Endothelial cell (in vitro differentiated cells): ENCODE results near the gene DRAXIN. TPM values are rescaled to one million over a fixed set of nuclear protein-coding genes. Genes with fewer than 3 reads are reported as not detected.

Experiments
- DNase-seq: peaks from one replicate; pipeline ENCODE4 v3.0.0; 2021; ENCODE audit warnings: low spot score
- H3K27ac Mint-ChIP-seq: one replicate; pipeline ENCODE4 v1.8.0; 2021; ENCODE audit warnings: mixed read lengths, inconsistent platforms; ENCODE audit not compliant: unreplicated experiment
- H3K27me3 Mint-ChIP-seq: one replicate; pipeline ENCODE4 v1.8.0; 2021; ENCODE audit warnings: mild to moderate bottlenecking, moderate library complexity, mixed read lengths, inconsistent platforms; ENCODE audit not compliant: unreplicated experiment
- H3K36me3 Mint-ChIP-seq: one replicate; pipeline ENCODE4 v1.8.0; 2021; ENCODE audit warnings: mild to moderate bottlenecking, low read depth, mixed read lengths, inconsistent platforms; ENCODE audit not compliant: unreplicated experiment
- H3K4me1 Mint-ChIP-seq: one replicate; pipeline ENCODE4 v1.8.0; 2021; ENCODE audit warnings: mild to moderate bottlenecking, mixed read lengths, inconsistent platforms; ENCODE audit not compliant: unreplicated experiment
- H3K4me3 Mint-ChIP-seq: one replicate; pipeline ENCODE4 v1.8.0; 2021; ENCODE audit warnings: mild to moderate bottlenecking, mixed read lengths, inconsistent platforms; ENCODE audit not compliant: unreplicated experiment
- H3K9me3 Mint-ChIP-seq: one replicate; pipeline ENCODE4 v1.8.0; 2021; ENCODE audit warnings: mixed read lengths, inconsistent platforms; ENCODE audit not compliant: unreplicated experiment
- CTCF ChIP-seq: fragments of 200-600 bp; sonication (generic); IDR thresholded peaks from one replicate; pipeline ENCODE4 v1.5.0; 2021; ENCODE audit warnings: antibody characterized with exemption; ENCODE audit not compliant: unreplicated experiment
- total RNA-seq: library from RNA; stranded (reverse); fragmentation: NEBNext Ultra II Directional; extraction: Animal tissue kit (Norgen Biotek cat#: 25700); gene quantifications from one replicate; pipeline ENCODE4 v1.2.1, GENCODE V29; 2021; ENCODE audit not compliant: unreplicated experiment

DRAXIN gene
- total RNA-seq, 1 donor from 2014 or later: 0.46 TPM

GRCh38 chr1:11704194-11704529, 12.7 kb downstream of the DRAXIN start:
- peaks cover 3% of the 10 kb centered on the region for H3K27me3 Mint-ChIP-seq
- H3K4me1 Mint-ChIP-seq: no peaks in the 10 kb centered on the region
- H3K27ac Mint-ChIP-seq: no peak overlapping the region
- H3K4me3 Mint-ChIP-seq: no peak overlapping the region
- DNase-seq: no peak
- H3K9me3 Mint-ChIP-seq: no peaks in the 10 kb centered on the region
- H3K36me3 Mint-ChIP-seq: no peaks in the 10 kb centered on the region
- no peak for TF ChIP-seq CTCF

GRCh38 chr1:11704691-11705475, 13.4 kb downstream of the DRAXIN start:
- no peak for TF ChIP-seq CTCF
- H3K4me3 Mint-ChIP-seq: no peak overlapping the region
- DNase-seq: no peak
- no peak overlapping the region for H3K27ac Mint-ChIP-seq
- no peaks in the 10 kb centered on the region for H3K4me1 Mint-ChIP-seq
- H3K27me3 Mint-ChIP-seq: peaks cover 3% of the 10 kb centered on the region
- H3K9me3 Mint-ChIP-seq: no peaks in the 10 kb centered on the region
- H3K36me3 Mint-ChIP-seq: no peaks in the 10 kb centered on the region

- no peak for TF ChIP-seq CTCF
- Mint-ChIP-seq H3K36me3 (no peaks in the 10 kb centered on the region), H3K9me3 (no peaks in the 10 kb centered on the region), H3K4me3 (no peak overlapping the region), H3K4me1 (no peaks in the 10 kb centered on the region), H3K27ac (no peak overlapping the region), H3K27me3 (peaks cover 3% of the 10 kb centered on the region)
- no peak for DNase-seq
Measured at GRCh38 chr1:11705596-11705995, 14.1 kb downstream of the DRAXIN start.

- Mint-ChIP-seq H3K4me3 (no peak overlapping the region), H3K9me3 (no peaks in the 10 kb centered on the region), H3K4me1 (no peaks in the 10 kb centered on the region), H3K36me3 (no peaks in the 10 kb centered on the region), H3K27ac (no peak overlapping the region), H3K27me3 (peaks cover 3% of the 10 kb centered on the region)
- no peak for TF ChIP-seq CTCF
- no peak for DNase-seq
Measured at GRCh38 chr1:11706292-11706691, 14.8 kb downstream of the DRAXIN start.

GRCh38 chr1:11707621-11708276, 16.2 kb downstream of the DRAXIN start:
- no peak for DNase-seq
- peaks cover 3% of the 10 kb centered on the region for H3K27me3 Mint-ChIP-seq
- H3K4me1 Mint-ChIP-seq: no peaks in the 10 kb centered on the region
- no peaks in the 10 kb centered on the region for H3K9me3 Mint-ChIP-seq
- TF ChIP-seq CTCF: no peak
- H3K27ac Mint-ChIP-seq: no peak overlapping the region
- H3K36me3 Mint-ChIP-seq: no peaks in the 10 kb centered on the region
- H3K4me3 Mint-ChIP-seq: no peak overlapping the region
